B cell (primary cell): ENCODE measurements around the gene HPRT1. TPM values are rescaled to one million over a fixed set of nuclear protein-coding genes. Genes with fewer than 3 reads are reported as not detected.

Experiments used
- ATAC-seq: fragments of 200-7000 bp; cut with Tn5 transposase; one replicate; pipeline ENCODE4 v1.10.0; 2021; ENCODE audit warnings: low read depth, mild to moderate bottlenecking, moderate number of reproducible peaks, moderate library complexity
- CTCF ChIA-PET: fragments of 350-600 bp; sonication (Branson Sonifier 250); formaldehyde crosslinking; loops from one replicate; lab custom pipeline; 2021; ENCODE audit warnings: antibody characterized with exemption, inconsistent platforms; lab: Charles Lee
- POLR2A ChIA-PET: fragments of 350-600 bp; sonication (Branson Sonifier 250); formaldehyde crosslinking; loops from one replicate; lab custom pipeline; 2021; ENCODE audit warnings: antibody characterized with exemption; lab: Charles Lee
- DNase-seq: peaks from one replicate; pipeline ENCODE4 v3.0.0; 2013
- H2AFZ ChIP-seq: 2 replicates; pipeline ENCODE4 v1.6.1; 2012; ENCODE audit warnings: mild to moderate bottlenecking, low read depth, low read length; ENCODE audit not compliant: insufficient read depth, poor library complexity, severe bottlenecking
- H3K27ac ChIP-seq, 2 donors: 1 replicate in 1 of 2; 2 replicates in 1 of 2; pipeline ENCODE4 v1.5.1; 2012 to 2013; ENCODE audit warnings: low read length in 2 of 2, mild to moderate bottlenecking in 2 of 2, moderate library complexity in 1 of 2
- H3K27me3 ChIP-seq, 4 experiments: fragments of 200-600 bp in 1 of 4; sonication (generic) in 1 of 4; replicated peaks in 1 of 4; 1 replicate in 2 of 4; 2 replicates in 2 of 4; pipeline versions ENCODE4 v1.6.1 to v1.7.0; 2013 to 2016; ENCODE audit warnings: low read length in 3 of 4, mild to moderate bottlenecking in 2 of 4, mixed read lengths in 1 of 4, moderate library complexity in 1 of 4; ENCODE audit not compliant: insufficient read depth in 4 of 4, control insufficient read depth in 3 of 4; ENCODE audit errors: control extremely low read depth in 1 of 4
- H3K36me3 ChIP-seq, 2 experiments: replicated peaks in 1 of 2; 1 replicate in 1 of 2; 2 replicates in 1 of 2; pipeline versions ENCODE4 v1.6.1 to v1.7.1; 2013; ENCODE audit warnings: low read length in 1 of 2; ENCODE audit not compliant: insufficient read depth in 2 of 2, control insufficient read depth in 1 of 2; ENCODE audit errors: control extremely low read depth in 1 of 2, extremely low read depth in 1 of 2
- H3K4me1 ChIP-seq, 2 donors: fragments of 200-600 bp in 1 of 2; sonication (generic) in 1 of 2; 1 replicate in 1 of 2; 2 replicates in 1 of 2; pipeline versions ENCODE4 v1.5.1 to v1.6.1; 2013 to 2017; ENCODE audit warnings: low read length in 2 of 2; ENCODE audit not compliant: control insufficient read depth in 2 of 2, insufficient read depth in 2 of 2
- H3K4me2 ChIP-seq: replicated peaks from 2 replicates; pipeline ENCODE3; 2012; ENCODE audit warnings: mild to moderate bottlenecking, low read depth, low read length; ENCODE audit not compliant: poor library complexity, severe bottlenecking
- H3K4me3 ChIP-seq, 5 experiments: fragments of 200-600 bp in 1 of 5; sonication (generic) in 1 of 5; 1 replicate in 3 of 5; 2 replicates in 2 of 5; pipeline versions ENCODE4 v1.5.1 to v1.7.0; 2011 to 2016; ENCODE audit warnings: low read length in 4 of 5, mild to moderate bottlenecking in 4 of 5, low read depth in 2 of 5, control low read depth in 1 of 5, moderate library complexity in 1 of 5; ENCODE audit not compliant: insufficient read depth in 1 of 5; ENCODE audit errors: control extremely low read depth in 1 of 5, extremely low read depth in 1 of 5
- H3K79me2 ChIP-seq: fragments of 200-600 bp; sonication (generic); one replicate; pipeline ENCODE4 v1.6.0; 2016; ENCODE audit warnings: low read length; ENCODE audit not compliant: control insufficient read depth, insufficient read depth
- H3K9ac ChIP-seq: fragments of 200-600 bp; sonication (generic); 2 replicates; pipeline ENCODE4 v1.6.1; 2017; ENCODE audit warnings: mild to moderate bottlenecking, low read length, moderate library complexity
- H3K9me3 ChIP-seq, 3 donors: one replicate each; pipeline versions ENCODE4 v1.6.1 to v1.7.1; 2013; ENCODE audit warnings: low read length in 2 of 3; ENCODE audit not compliant: control insufficient read depth in 2 of 3, insufficient read depth in 1 of 3; ENCODE audit errors: control extremely low read depth in 1 of 3
- H4K20me1 ChIP-seq: 2 replicates; pipeline ENCODE4 v1.6.0; 2012; ENCODE audit warnings: mild to moderate bottlenecking, low read length; ENCODE audit not compliant: insufficient read depth, control insufficient read depth, poor library complexity, severe bottlenecking
- H3K27ac Mint-ChIP-seq: one replicate; pipeline ENCODE4 v1.8.0; 2021; ENCODE audit warnings: mixed read lengths
- H3K27me3 Mint-ChIP-seq: one replicate; pipeline ENCODE4 v1.8.0; 2021; ENCODE audit warnings: mixed read lengths
- H3K4me1 Mint-ChIP-seq: one replicate; pipeline ENCODE4 v1.8.0; 2021; ENCODE audit warnings: mixed read lengths
- H3K4me3 Mint-ChIP-seq: one replicate; pipeline ENCODE4 v1.8.0; 2021; ENCODE audit warnings: mixed read lengths
- H3K9me3 Mint-ChIP-seq: one replicate; pipeline ENCODE4 v1.8.0; 2022; ENCODE audit warnings: mixed read lengths; ENCODE audit not compliant: insufficient read depth
- CTCF ChIP-seq: fragments of 200-600 bp; IDR thresholded peaks from one replicate; pipeline ENCODE4 v1.8.0; 2022; ENCODE audit warnings: antibody characterized with exemption, mild to moderate bottlenecking
- EZH2 ChIP-seq: IDR thresholded peaks from 2 replicates; pipeline ENCODE4 v1.6.1; 2012; ENCODE audit warnings: borderline replicate concordance, low read depth, mild to moderate bottlenecking, moderate library complexity, low read length; ENCODE audit not compliant: insufficient read depth, poor library complexity, severe bottlenecking
- WGBS: methylation state at CpG from one replicate; pipeline ENCODE4 v1.1.5; 2013; ENCODE audit warnings: missing lambda C conversion rate; ENCODE audit not compliant: insufficient coverage; 5-methylcytosine and 5-hydroxymethylcytosine counted together
- intact Hi-C: fragments of 100-400 bp; cut with micrococcal nuclease; formaldehyde crosslinking; loops from one replicate; pipeline ENCODE4 v1.10.0; 2022
- polyA plus RNA-seq: library from polyadenylated mRNA; depleted of rRNA; stranded (reverse); fragments of >200 nt; gene quantifications from 2 replicates; pipeline ENCODE4 v1.2.3, GENCODE V29; 2012
- total RNA-seq, 2 donors: library from RNA; stranded (reverse); fragments of 120-200 nt in 1 of 2; gene quantifications; 1 replicate in 1 of 2; 2 replicates in 1 of 2; pipeline versions ENCODE4 v1.2.3 to v1.2.4, GENCODE V29; 2013 to 2022

The HPRT1 gene
- total and polyA plus RNA-seq, 2 donors (not counting 1 experiment from before 2014, with no cell fraction given), result 6.6 to 19.5 TPM

- no peaks in the 10 kb centered on the region for H3K36me3 ChIP-seq
- ChIA-PET CTCF (no interaction called here), POLR2A (no interaction called here)
- no peak for ATAC-seq
- H3K79me2 ChIP-seq, result no peaks in the 10 kb centered on the region
- H3K4me1 ChIP-seq, result peaks cover 6 to 7% of the 10 kb centered on the region in 2 donors
- no peak overlapping the region for H3K27ac ChIP-seq
- H3K9me3 Mint-ChIP-seq, result no peaks in the 10 kb centered on the region
- no peak overlapping the region for H3K27ac Mint-ChIP-seq
- WGBS, result no CpG with 5 or more reads among the region's 3 CpGs
- H4K20me1 ChIP-seq, result no peaks in the 10 kb centered on the region
- no peak overlapping the region for H3K4me3 ChIP-seq
- intact Hi-C loops, result no loop called here
- H3K9ac ChIP-seq, result no peak overlapping the region
- peaks cover 0 to 14% (median 0%) of the 10 kb centered on the region in 3 donors for H3K9me3 ChIP-seq
- H3K27me3 ChIP-seq, result peaks cover 0 to 29% (median 11%) of the 10 kb centered on the region in 4 experiments
- no peak overlapping the region for H3K4me3 Mint-ChIP-seq
- no peak overlapping the region for H3K4me2 ChIP-seq
- peaks cover 2% of the 10 kb centered on the region for H3K4me1 Mint-ChIP-seq
- DNase-seq, result no peak
- H3K27me3 Mint-ChIP-seq, result peaks cover 15% of the 10 kb centered on the region
- TF ChIP-seq CTCF (no peak), EZH2 (no peak)
- no peak overlapping the region for H2AFZ ChIP-seq
Observed at GRCh38 chrX:134541906-134542305, 81.9 kb downstream of the HPRT1 start.

- ATAC-seq (no peak), DNase-seq (no peak)
- no peak overlapping the region for H3K27ac ChIP-seq
- Mint-ChIP-seq H3K4me3 (no peak overlapping the region), H3K27me3 (peaks cover 17% of the 10 kb centered on the region), H3K27ac (no peak overlapping the region), H3K4me1 (peaks cover 2% of the 10 kb centered on the region), H3K9me3 (no peaks in the 10 kb centered on the region)
- ChIA-PET CTCF (no interaction called here), POLR2A (no interaction called here)
- peaks cover 6 to 7% of the 10 kb centered on the region in 2 donors for H3K4me1 ChIP-seq
- intact Hi-C loops, result no loop called here
- no peaks in the 10 kb centered on the region for H3K79me2 ChIP-seq
- no peaks in the 10 kb centered on the region for H4K20me1 ChIP-seq
- TF ChIP-seq CTCF (no peak), EZH2 (no peak)
- H3K4me3 ChIP-seq, result no peak overlapping the region
- H3K36me3 ChIP-seq, result no peaks in the 10 kb centered on the region
- peaks cover 0 to 30% (median 16%) of the 10 kb centered on the region in 4 experiments for H3K27me3 ChIP-seq
- H3K4me2 ChIP-seq, result no peak overlapping the region
- H3K9ac ChIP-seq, result no peak overlapping the region
- peaks cover 0 to 14% (median 0%) of the 10 kb centered on the region in 3 donors for H3K9me3 ChIP-seq
- no peak overlapping the region for H2AFZ ChIP-seq
- 40% methylated on average over 1 of the region's 2 CpGs for WGBS
Observed at GRCh38 chrX:134542485-134542884, 82.5 kb downstream of the HPRT1 start.
